OCI-LY3 (cell line): ENCODE results near the gene NABP2.
A peak's percentile ranks its signal among the peaks of the same experiment; 100 is the strongest.

ENCODE experiments used
- H2AFZ ChIP-seq: fragments of 200-600, 300-600 bp; shearing (Covaris generic); 2 replicates; pipeline ENCODE4 v1.6.0; 2014; ENCODE audit warnings: antibody characterized with exemption, low read depth, low read length
- H3K27ac ChIP-seq: fragments of 200-600, 300-600 bp; sonication (generic); 2 replicates; pipeline ENCODE4 v1.5.1; 2014; ENCODE audit warnings: mild to moderate bottlenecking, low read length, moderate library complexity, mixed read lengths
- H3K27me3 ChIP-seq: fragments of 200-600, 300-600 bp; sonication (generic); 2 replicates; pipeline ENCODE4 v1.6.1; 2014; ENCODE audit warnings: low read depth, low read length, mixed read lengths
- H3K36me3 ChIP-seq: fragments of 200-600, 300-600 bp; sonication (generic); replicated peaks from 2 replicates; pipeline ENCODE3; 2014; ENCODE audit warnings: low read depth, low read length, mixed read lengths
- H3K4me1 ChIP-seq: fragments of 300-600, 200-600 bp; sonication (generic); 2 replicates; pipeline ENCODE4 v1.6.1; 2014; ENCODE audit warnings: low read length, mixed read lengths
- H3K4me2 ChIP-seq: fragments of 200-600, 300-600 bp; sonication (generic); 2 replicates; pipeline ENCODE4 v1.6.1; 2014; ENCODE audit warnings: low read length, mixed read lengths
- H3K4me3 ChIP-seq: fragments of 300-600, 200-600 bp; sonication (generic); 2 replicates; pipeline ENCODE4 v1.5.1; 2014; ENCODE audit warnings: antibody characterized with exemption, mild to moderate bottlenecking, low read length, moderate library complexity
- H3K79me2 ChIP-seq: fragments of 300-600, 200-600 bp; shearing (Covaris generic); 2 replicates; pipeline ENCODE4 v1.6.1; 2014; ENCODE audit warnings: mild to moderate bottlenecking, low read length, mixed read lengths
- H3K9ac ChIP-seq: fragments of 300-600, 200-600 bp; shearing (Covaris generic); 2 replicates; pipeline ENCODE4 v1.6.0; 2014; ENCODE audit warnings: mild to moderate bottlenecking, low read length, moderate library complexity
- H3K9me3 ChIP-seq: fragments of 200-600, 300-600 bp; shearing (Covaris generic); 2 replicates; pipeline ENCODE4 v1.6.1; 2014; ENCODE audit warnings: low read length, mixed read lengths; ENCODE audit not compliant: insufficient read depth
- H4K20me1 ChIP-seq: fragments of 200-600, 300-600 bp; sonication (generic); 2 replicates; pipeline ENCODE4 v1.6.1; 2016; ENCODE audit warnings: low read length, mixed read lengths; ENCODE audit not compliant: insufficient read depth
- CTCF ChIP-seq: fragments of 200-600, 300-600 bp; sonication (generic); IDR thresholded peaks from 2 replicates; pipeline ENCODE4 v1.5.1; 2014; ENCODE audit warnings: antibody characterized with exemption, low read length, low read depth
- EZH2phosphoT487 ChIP-seq: fragments of 200-600 bp; shearing (Covaris generic); IDR thresholded peaks from 2 replicates; pipeline ENCODE4 v1.6.1; 2018; ENCODE audit warnings: antibody characterized with exemption, mixed run types, low read depth

The NABP2 gene

GRCh38 chr12:56188131-56188777 is 35.9 kb upstream of the NABP2 start:
- no peak overlapping the region for H2AFZ ChIP-seq
- H3K4me1 ChIP-seq, result peaks cover 16% of the 10 kb centered on the region
- H3K4me2 ChIP-seq, result peak overlapping the region; percentile 95
- TF ChIP-seq CTCF (no peak), EZH2phosphoT487 (no peak)
- H3K9me3 ChIP-seq, result no peaks in the 10 kb centered on the region
- H3K27ac ChIP-seq, result peak overlapping the region; percentile 56; the same call in 1 of the 2 replicates
- peaks cover 31% of the 10 kb centered on the region for H3K79me2 ChIP-seq
- H3K36me3 ChIP-seq, result peaks cover 31% of the 10 kb centered on the region
- H4K20me1 ChIP-seq, result peaks cover 9% of the 10 kb centered on the region; the same call in 1 of the 2 replicates
- peak overlapping the region; percentile 90 for H3K9ac ChIP-seq
- H3K27me3 ChIP-seq, result no peaks in the 10 kb centered on the region
- peak overlapping the region; percentile 89 for H3K4me3 ChIP-seq

GRCh38 chr12:56188778-56189098 is 35.4 kb upstream of the NABP2 start:
- peaks cover 31% of the 10 kb centered on the region for H3K79me2 ChIP-seq
- no peaks in the 10 kb centered on the region for H3K9me3 ChIP-seq
- peaks cover 19% of the 10 kb centered on the region for H3K4me1 ChIP-seq
- H3K27ac ChIP-seq, result peak overlapping the region; percentile 56
- peaks cover 9% of the 10 kb centered on the region; the same call in 1 of the 2 replicates for H4K20me1 ChIP-seq
- no peak for TF ChIP-seq EZH2phosphoT487
- TF ChIP-seq CTCF, result no peak
- H3K36me3 ChIP-seq, result peaks cover 27% of the 10 kb centered on the region
- peak overlapping the region; percentile 95 for H3K4me2 ChIP-seq
- H3K4me3 ChIP-seq, result peak overlapping the region; percentile 89
- H2AFZ ChIP-seq, result no peak overlapping the region
- no peaks in the 10 kb centered on the region for H3K27me3 ChIP-seq
- H3K9ac ChIP-seq, result peak overlapping the region; percentile 90

GRCh38 chr12:56189099-56189917 is 34.8 kb upstream of the NABP2 start, which contains the start of gene SMARCC2:
Gene SMARCC2 (minus strand): TSS chr12:56189483. CDS start chr12:56189461, 22 bp downstream.
- Histone ChIP-seq H3K79me2 (peaks cover 31% of the 10 kb centered on the region), H3K27ac (peak within 1 kb of the TSS; percentile 74), H2AFZ (peak within 1 kb of the TSS; percentile 96), H3K4me2 (peak within 1 kb of the TSS; percentile 95), H3K9me3 (no peaks in the 10 kb centered on the region), H3K36me3 (peaks cover 21% of the 10 kb centered on the region), H3K4me3 (peak within 1 kb of the TSS; percentile 89), H4K20me1 (peaks cover 9% of the 10 kb centered on the region; the same call in 1 of the 2 replicates), H3K27me3 (no peaks in the 10 kb centered on the region), H3K4me1 (peaks cover 19% of the 10 kb centered on the region), H3K9ac (peak within 1 kb of the TSS; percentile 94)
- no peak for TF ChIP-seq EZH2phosphoT487
- peak; percentile 67 for TF ChIP-seq CTCF
